HEK293T (cell line): ENCODE data around the gene SLC9A9.

ENCODE experiments used
- CTBP1 ChIP-seq: fragments of 450-650 bp; IDR thresholded peaks from 2 replicates; pipeline ENCODE4 v1.6.1; 2016; ENCODE audit warnings: borderline replicate concordance
- FOXA1 ChIP-seq: fragments of 450-650 bp; IDR thresholded peaks from 2 replicates; pipeline ENCODE4 v1.6.1; 2016; ENCODE audit warnings: mild to moderate bottlenecking
- FOXM1 ChIP-seq: fragments of 450-650 bp; IDR thresholded peaks from 2 replicates; pipeline ENCODE4 v1.6.1; 2017; ENCODE audit warnings: mild to moderate bottlenecking, borderline replicate concordance
- HDGF ChIP-seq: fragments of 450-650 bp; IDR thresholded peaks from 2 replicates; pipeline ENCODE4 v1.6.1; 2017; ENCODE audit warnings: antibody characterized with exemption, borderline replicate concordance
- LEF1 ChIP-seq: fragments of 450-650 bp; IDR thresholded peaks from 2 replicates; pipeline ENCODE4 v1.6.1; 2017; ENCODE audit warnings: mild to moderate bottlenecking, borderline replicate concordance
- SUZ12 ChIP-seq: fragments of 450-650 bp; IDR thresholded peaks from 2 replicates; pipeline ENCODE4 v1.6.1; 2016; ENCODE audit warnings: mild to moderate bottlenecking
- TARDBP ChIP-seq: fragments of 450-650 bp; IDR thresholded peaks from 2 replicates; pipeline ENCODE4 v1.6.1; 2016

- TF ChIP-seq HDGF (no peak), LEF1 (no peak), SUZ12 (no peak), CTBP1 (no peak), FOXA1 (no peak), FOXM1 (no peak), TARDBP (no peak)
These were observed 27.3 kb upstream of the SLC9A9 start for GRCh38 chr3:143875546-143875945.
